Activated naive CD4-positive, alpha-beta T cell treated with anti-CD3 and anti-CD28 coated beads, Interleukin-2, amount 50 U/mL, for 72 hours (primary cell): Measurements from ENCODE around the gene ATP2C1. TPM values are rescaled to one million over a fixed set of nuclear protein-coding genes. Genes with fewer than 3 reads are reported as not detected.

Source experiments
- ATAC-seq, 2 donors: fragments of 150-1000 bp; cut with Tn5 transposase; 2 replicates each; pipeline ENCODE4 v1.10.0; 2021; ENCODE audit warnings: mild to moderate bottlenecking in 2 of 2, moderate library complexity in 2 of 2
- DNase-seq, 2 donors: peaks; one replicate each; pipeline ENCODE4 v3.0.0; 2021 to 2022; ENCODE audit warnings: low spot score in 2 of 2
- H3K27ac Mint-ChIP-seq, 2 donors: one replicate each; pipeline ENCODE4 v1.8.0; 2022; ENCODE audit warnings: mild to moderate bottlenecking in 2 of 2, mixed read lengths in 2 of 2
- H3K36me3 Mint-ChIP-seq, 2 donors: one replicate each; pipeline ENCODE4 v1.8.0; 2022; ENCODE audit warnings: mixed read lengths in 2 of 2
- H3K9me3 Mint-ChIP-seq, 2 donors: one replicate each; pipeline ENCODE4 v1.8.0; 2022; ENCODE audit warnings: mixed read lengths in 2 of 2
- total RNA-seq, 2 donors: library from RNA; stranded (reverse); gene quantifications; one replicate each; pipeline ENCODE4 v1.2.3, GENCODE V29; 2022

Gene ATP2C1
- total RNA-seq, 2 donors from 2014 or later = 60.8 to 74.8 TPM

- Mint-ChIP-seq H3K9me3 (peaks cover 3 to 4% of the 10 kb centered on the region in 2 donors), H3K36me3 (peaks cover 5 to 36% of the 10 kb centered on the region in 2 donors), H3K27ac (no peak overlapping the region)
- no peak for ATAC-seq
- DNase-seq = no peak
Observed at GRCh38 chr3:130915567-130916292, 21.8 kb downstream of the ATP2C1 start.

GRCh38 chr3:130916507-130917167 is 22.8 kb downstream of the ATP2C1 start:
- DNase-seq (no peak), ATAC-seq (no peak)
- H3K27ac Mint-ChIP-seq = no peak overlapping the region
- H3K36me3 Mint-ChIP-seq = peaks cover under 1 to 31% of the 10 kb centered on the region in 2 donors
- H3K9me3 Mint-ChIP-seq = peaks cover 0 to 3% of the 10 kb centered on the region in 2 donors

GRCh38 chr3:130918328-130918727 is 24.4 kb downstream of the ATP2C1 start:
- Mint-ChIP-seq H3K9me3 (peaks cover 0 to 3% of the 10 kb centered on the region in 2 donors), H3K27ac (no peak overlapping the region), H3K36me3 (peaks cover 0 to 31% of the 10 kb centered on the region in 2 donors)
- DNase-seq (no peak), ATAC-seq (no peak)

GRCh38 chr3:130925628-130926027 is 31.7 kb downstream of the ATP2C1 start:
- H3K9me3 Mint-ChIP-seq = peaks cover 3 to 5% of the 10 kb centered on the region in 2 donors
- ATAC-seq = no peak
- H3K36me3 Mint-ChIP-seq = peaks cover 12 to 21% of the 10 kb centered on the region in 2 donors
- H3K27ac Mint-ChIP-seq = no peak overlapping the region
- no peak for DNase-seq

GRCh38 chr3:130926504-130926903 is 32.6 kb downstream of the ATP2C1 start:
- ATAC-seq = no peak
- Mint-ChIP-seq H3K27ac (no peak overlapping the region), H3K36me3 (peaks cover 12 to 26% of the 10 kb centered on the region in 2 donors), H3K9me3 (peaks cover 3 to 5% of the 10 kb centered on the region in 2 donors)
- DNase-seq = no peak

- Mint-ChIP-seq H3K27ac (no peak overlapping the region), H3K36me3 (peaks cover 11 to 23% of the 10 kb centered on the region in 2 donors), H3K9me3 (peaks cover 0 to 4% of the 10 kb centered on the region in 2 donors)
- ATAC-seq (no peak), DNase-seq (no peak)
Observed at GRCh38 chr3:130929804-130930203, 35.9 kb downstream of the ATP2C1 start.

GRCh38 chr3:130932979-130933378 is 39.1 kb downstream of the ATP2C1 start:
- H3K27ac Mint-ChIP-seq = no peak overlapping the region
- DNase-seq (no peak), ATAC-seq (no peak)
- H3K9me3 Mint-ChIP-seq = no peaks in the 10 kb centered on the region
- H3K36me3 Mint-ChIP-seq = peaks cover 4 to 24% of the 10 kb centered on the region in 2 donors

- no peak for ATAC-seq
- no peak overlapping the region for H3K27ac Mint-ChIP-seq
Observed at GRCh38 chr3:130933801-130934345, 40.0 kb downstream of the ATP2C1 start.

GRCh38 chr3:130934442-130935089 is 40.7 kb downstream of the ATP2C1 start:
- ATAC-seq (no peak), DNase-seq (no peak)
- Mint-ChIP-seq H3K36me3 (peaks cover 4 to 24% of the 10 kb centered on the region in 2 donors), H3K9me3 (no peaks in the 10 kb centered on the region), H3K27ac (no peak overlapping the region)

More at GRCh38 chr3:130933801-130934345, 40.0 kb downstream of the ATP2C1 start:
- no peak for DNase-seq
- H3K36me3 Mint-ChIP-seq = peaks cover 4 to 24% of the 10 kb centered on the region in 2 donors
- H3K9me3 Mint-ChIP-seq = no peaks in the 10 kb centered on the region

- peaks cover 4 to 21% of the 10 kb centered on the region in 2 donors for H3K36me3 Mint-ChIP-seq
- ATAC-seq = no peak
- no peak for DNase-seq
Observed at GRCh38 chr3:130935761-130936492, 42.0 kb downstream of the ATP2C1 start.

GRCh38 chr3:130939753-130940152 is 45.9 kb downstream of the ATP2C1 start:
- DNase-seq = no peak
- no peak for ATAC-seq
- H3K27ac Mint-ChIP-seq = no peak overlapping the region
- H3K9me3 Mint-ChIP-seq = no peaks in the 10 kb centered on the region
- peaks cover 15 to 23% of the 10 kb centered on the region in 2 donors for H3K36me3 Mint-ChIP-seq

More at GRCh38 chr3:130935761-130936492, 42.0 kb downstream of the ATP2C1 start:
- Mint-ChIP-seq H3K9me3 (no peaks in the 10 kb centered on the region), H3K27ac (no peak overlapping the region)

- Mint-ChIP-seq H3K36me3 (peaks cover 15 to 24% of the 10 kb centered on the region in 2 donors), H3K27ac (no peak overlapping the region), H3K9me3 (no peaks in the 10 kb centered on the region)
- ATAC-seq (no peak), DNase-seq (no peak)
Observed at GRCh38 chr3:130941793-130942192, 47.9 kb downstream of the ATP2C1 start.

- no peak for ATAC-seq
- H3K27ac Mint-ChIP-seq = no peak overlapping the region
- H3K9me3 Mint-ChIP-seq = peaks cover 0 to 3% of the 10 kb centered on the region in 2 donors
- peaks cover 15 to 40% of the 10 kb centered on the region in 2 donors for H3K36me3 Mint-ChIP-seq
- DNase-seq = no peak
Observed at GRCh38 chr3:130946882-130947281, 53.0 kb downstream of the ATP2C1 start.

GRCh38 chr3:130948001-130948773 is 54.3 kb downstream of the ATP2C1 start:
- Mint-ChIP-seq H3K36me3 (peaks cover 10 to 31% of the 10 kb centered on the region in 2 donors), H3K27ac (no peak overlapping the region), H3K9me3 (peaks cover 0 to 3% of the 10 kb centered on the region in 2 donors)
- ATAC-seq (no peak), DNase-seq (no peak)

- Mint-ChIP-seq H3K36me3 (peaks cover 5 to 31% of the 10 kb centered on the region in 2 donors), H3K27ac (no peak overlapping the region), H3K9me3 (peaks cover 0 to 3% of the 10 kb centered on the region in 2 donors)
- ATAC-seq (peak in 1 of 2 donors; percentile 34), DNase-seq (no peak)
Observed at GRCh38 chr3:130948929-130949328, 55.0 kb downstream of the ATP2C1 start.
